ACC112 (cell line): ENCODE measurements around the gene MS4A18.
"Not testable (repeated sequence)": the region's sequence is repeated elsewhere in the genome, so short reads cannot be mapped to it uniquely, and the experiment has no call there.

ENCODE experiments used
- H2AFZ ChIP-seq: fragments of 200-600 bp; sonication (generic); one replicate; pipeline ENCODE4 v1.6.0; 2017; ENCODE audit warnings: antibody characterized with exemption, low read length; ENCODE audit not compliant: unreplicated experiment
- H3K27ac ChIP-seq: fragments of 200-600 bp; sonication (generic); 2 replicates; pipeline ENCODE4 v1.5.1; 2014; ENCODE audit warnings: low read depth, mild to moderate bottlenecking, antibody characterized with exemption, low read length, moderate library complexity
- H3K27me3 ChIP-seq: fragments of 200-600 bp; sonication (generic); 2 replicates; pipeline ENCODE4 v1.6.1; 2014; ENCODE audit warnings: mild to moderate bottlenecking, antibody characterized with exemption, low read length, moderate library complexity, mixed read lengths; ENCODE audit not compliant: insufficient read depth
- H3K36me3 ChIP-seq: fragments of 200-600 bp; sonication (generic); 2 replicates; pipeline ENCODE4 v1.6.1; 2016; ENCODE audit warnings: mild to moderate bottlenecking, antibody characterized with exemption, low read length, moderate library complexity, mixed read lengths; ENCODE audit not compliant: insufficient read depth
- H3K4me1 ChIP-seq: fragments of 200-600 bp; sonication (generic); one replicate; pipeline ENCODE4 v1.6.1; 2016; ENCODE audit warnings: low read length, mixed read lengths; ENCODE audit not compliant: insufficient read depth, unreplicated experiment, control insufficient read depth
- H3K4me3 ChIP-seq: fragments of 200-600 bp; sonication (generic); 2 replicates; pipeline ENCODE4 v1.5.1; 2014; ENCODE audit warnings: mild to moderate bottlenecking, low read depth, low read length
- H3K79me2 ChIP-seq: fragments of 200-600 bp; sonication (generic); one replicate; pipeline ENCODE4 v1.6.0; 2016; ENCODE audit warnings: low read length; ENCODE audit not compliant: control insufficient read depth, unreplicated experiment, insufficient read depth

MS4A18 gene

DNA sequence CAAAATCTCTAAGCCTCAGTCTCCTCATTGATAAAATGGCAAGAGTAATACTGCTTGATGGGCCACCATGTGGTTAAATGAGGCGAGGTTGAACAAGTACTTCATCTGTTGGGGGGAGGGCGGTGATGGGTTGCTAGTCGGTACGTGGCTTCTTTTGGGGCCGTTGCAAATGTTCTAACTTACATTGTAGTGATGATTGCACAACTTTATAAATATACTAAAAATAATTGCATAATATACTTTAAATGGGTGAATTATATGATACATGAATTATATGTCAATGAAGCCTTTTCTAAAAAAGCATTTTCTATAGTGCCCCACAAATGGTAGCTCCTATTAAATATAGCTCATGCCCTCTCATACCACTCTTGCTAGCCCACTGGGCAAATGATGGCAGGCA is 18.6 kb upstream of the MS4A18 start:
- Histone ChIP-seq H3K27ac (no peak overlapping the region), H3K79me2 (no peaks in the 10 kb centered on the region), H3K4me1 (no peaks in the 10 kb centered on the region), H3K4me3 (no peak overlapping the region), H3K36me3 (no peaks in the 10 kb centered on the region), H3K27me3 (peaks cover 41% of the 10 kb centered on the region), H2AFZ (no peak overlapping the region)

DNA sequence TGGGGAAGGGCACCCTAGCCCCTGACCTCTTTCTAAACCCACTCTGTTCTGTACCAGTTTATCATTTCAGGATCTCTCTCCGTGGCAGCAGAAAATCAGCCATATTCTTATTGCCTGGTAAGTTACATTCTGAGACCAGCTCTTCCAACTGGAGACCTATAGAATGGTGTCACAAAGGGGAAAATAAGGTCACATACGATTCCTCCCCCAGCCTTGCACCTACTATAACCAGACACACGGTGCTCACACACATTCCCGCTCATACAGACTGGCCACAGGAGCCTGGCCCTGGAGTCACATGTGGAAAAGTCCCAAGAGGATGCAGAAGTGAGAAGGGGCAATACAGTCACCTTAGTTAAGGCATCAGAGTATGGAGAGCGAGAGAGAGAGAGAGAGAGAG is 17.6 kb upstream of the MS4A18 start:
- Histone ChIP-seq H3K27ac (no peak overlapping the region), H3K36me3 (no peaks in the 10 kb centered on the region), H3K4me1 (no peaks in the 10 kb centered on the region), H3K4me3 (no peak overlapping the region), H2AFZ (no peak overlapping the region), H3K27me3 (peaks cover 47% of the 10 kb centered on the region), H3K79me2 (no peaks in the 10 kb centered on the region)

DNA sequence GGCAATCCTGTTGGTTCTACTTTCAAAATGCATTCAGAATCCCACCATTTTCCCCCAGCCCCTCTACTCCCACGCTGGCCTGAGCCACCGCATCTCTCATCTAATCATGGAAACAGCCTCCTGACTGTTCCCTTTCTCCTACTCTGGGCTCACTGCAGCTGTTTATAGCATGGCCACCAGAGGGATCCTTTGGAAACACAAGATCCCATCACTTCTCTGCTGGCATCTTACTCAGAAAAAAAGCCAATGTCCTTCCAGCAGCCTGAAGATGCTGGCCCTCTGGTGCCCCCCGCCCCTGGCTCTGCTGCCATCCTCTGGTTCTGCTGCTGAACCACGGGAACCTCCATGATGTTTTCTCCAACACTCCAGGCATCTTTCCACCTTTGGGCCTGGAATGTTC is 14.0 kb upstream of the MS4A18 start:
- Histone ChIP-seq H2AFZ (no peak overlapping the region), H3K27ac (no peak overlapping the region), H3K36me3 (no peaks in the 10 kb centered on the region), H3K79me2 (no peaks in the 10 kb centered on the region), H3K4me1 (no peaks in the 10 kb centered on the region), H3K27me3 (peaks cover 38% of the 10 kb centered on the region), H3K4me3 (no peak overlapping the region)

DNA sequence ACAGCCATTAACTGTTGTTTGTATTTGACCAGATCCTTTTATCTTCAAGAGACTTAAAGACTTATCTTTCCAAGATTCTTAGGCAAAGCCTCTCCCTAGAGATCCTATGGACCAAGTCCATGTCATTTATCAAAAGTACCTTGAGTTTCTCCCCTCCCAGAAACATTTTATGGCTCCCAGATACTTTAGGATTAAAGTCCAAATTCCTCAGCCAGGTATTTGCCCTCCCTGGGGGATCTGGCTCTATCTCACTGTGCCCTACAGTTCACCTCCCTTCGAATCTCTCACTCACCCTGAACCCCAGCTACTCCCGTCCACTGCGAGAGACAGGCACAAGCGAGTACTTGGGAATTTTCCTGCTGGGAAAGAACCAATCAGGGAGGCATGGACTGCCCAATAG is 13.2 kb upstream of the MS4A18 start:
- no peak overlapping the region for H2AFZ ChIP-seq
- H3K36me3 ChIP-seq: no peaks in the 10 kb centered on the region
- H3K79me2 ChIP-seq: no peaks in the 10 kb centered on the region
- H3K27me3 ChIP-seq: peaks cover 36% of the 10 kb centered on the region
- no peaks in the 10 kb centered on the region for H3K4me1 ChIP-seq
- no peak overlapping the region for H3K27ac ChIP-seq
- H3K4me3 ChIP-seq: no peak overlapping the region

DNA sequence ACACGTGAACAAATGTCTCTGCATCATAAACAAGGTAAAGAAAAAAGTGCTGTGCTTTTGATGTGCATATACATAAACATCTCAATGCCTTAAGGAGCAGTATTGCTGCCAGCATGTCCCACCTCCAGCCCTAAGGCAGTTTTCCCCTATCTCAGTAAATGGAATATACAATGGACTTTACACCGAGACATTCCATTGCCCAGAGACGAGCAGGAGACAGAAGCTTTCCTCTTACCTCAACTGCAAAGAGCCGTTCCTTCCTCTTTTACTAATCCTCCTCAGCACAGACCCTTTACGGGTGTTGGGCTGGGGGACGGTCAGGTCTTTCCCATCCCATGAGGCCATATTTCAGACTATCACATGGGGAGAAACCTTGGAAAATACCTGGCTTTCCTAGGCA is 11.1 kb upstream of the MS4A18 start:
- H3K4me1 ChIP-seq, H3K79me2 ChIP-seq, H3K27ac ChIP-seq: not testable (repeated sequence)

DNA sequence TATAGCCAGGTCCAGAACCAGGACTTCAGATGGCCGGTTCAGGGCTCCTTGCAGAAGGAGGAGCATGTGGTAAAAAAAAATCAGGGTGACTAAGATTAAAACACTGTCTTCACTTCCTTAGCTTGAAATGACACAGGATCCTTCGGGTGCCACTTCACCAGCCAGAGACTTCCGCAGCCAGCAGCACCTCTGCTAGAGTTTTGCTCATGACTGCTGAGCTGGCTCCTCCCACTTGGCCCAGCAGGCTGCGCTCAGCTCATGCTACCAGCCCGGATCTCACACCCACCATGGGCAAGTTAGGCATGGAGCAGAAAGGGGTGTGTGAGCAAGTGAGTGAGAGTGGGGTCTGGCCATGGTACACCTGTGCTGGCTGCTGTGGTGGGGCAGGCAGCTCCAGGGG is 6.6 kb upstream of the MS4A18 start:
- H3K4me1 ChIP-seq: no peaks in the 10 kb centered on the region
- H3K36me3 ChIP-seq: no peaks in the 10 kb centered on the region
- no peak overlapping the region for H2AFZ ChIP-seq
- H3K79me2 ChIP-seq: no peaks in the 10 kb centered on the region
- H3K27ac ChIP-seq: no peak overlapping the region
- peaks cover 39% of the 10 kb centered on the region for H3K27me3 ChIP-seq
- H3K4me3 ChIP-seq: no peak overlapping the region

More for the DNA sequence above, 11.1 kb upstream of the MS4A18 start:
- not testable (repeated sequence) for H2AFZ ChIP-seq, H3K36me3 ChIP-seq, H3K4me3 ChIP-seq
- H3K27me3 ChIP-seq: peaks cover 26% of the 10 kb centered on the region

DNA sequence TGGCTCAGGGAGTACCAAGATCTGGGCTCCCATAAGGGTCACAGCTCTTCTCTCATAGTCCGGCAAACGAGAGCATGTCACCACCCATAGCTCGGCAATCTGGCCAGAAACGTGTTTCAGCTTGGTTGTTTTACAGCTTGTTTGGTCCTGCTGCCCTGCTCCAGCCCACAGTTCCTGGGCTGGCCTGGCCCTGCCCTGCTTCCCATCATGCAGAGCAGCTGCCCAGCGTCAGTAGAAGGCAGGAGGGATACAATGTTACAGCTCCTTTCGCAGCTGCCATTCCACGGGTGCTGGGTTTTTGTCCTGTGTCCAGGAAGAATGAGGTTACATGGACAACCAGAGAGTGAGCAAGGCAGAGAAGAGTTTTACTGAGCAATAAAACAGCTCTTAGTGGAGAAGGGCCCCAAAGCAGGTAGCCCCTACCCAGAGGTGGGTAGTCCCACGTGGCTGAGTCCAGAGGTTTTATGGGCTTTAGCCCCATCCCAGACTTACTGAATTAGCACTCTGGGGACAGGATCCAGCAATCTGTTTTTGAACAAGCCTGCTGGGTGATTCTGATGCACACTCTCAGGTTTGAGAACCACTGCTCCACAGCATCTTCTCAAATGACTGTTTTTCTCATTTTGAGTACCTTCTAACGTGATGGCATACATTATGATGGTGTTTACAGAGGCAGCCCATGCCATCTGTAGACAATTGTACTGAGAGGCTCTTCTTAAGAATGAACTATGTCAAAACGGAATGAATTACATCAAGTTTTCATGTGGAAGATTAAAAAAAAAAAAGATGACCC is 5.8 kb upstream of the MS4A18 start:
- H3K79me2 ChIP-seq: no peaks in the 10 kb centered on the region
- H3K4me1 ChIP-seq: no peaks in the 10 kb centered on the region
- peaks cover 42% of the 10 kb centered on the region for H3K27me3 ChIP-seq
- H2AFZ ChIP-seq: no peak overlapping the region
- H3K4me3 ChIP-seq: no peak overlapping the region
- H3K36me3 ChIP-seq: no peaks in the 10 kb centered on the region
- H3K27ac ChIP-seq: no peak overlapping the region

DNA sequence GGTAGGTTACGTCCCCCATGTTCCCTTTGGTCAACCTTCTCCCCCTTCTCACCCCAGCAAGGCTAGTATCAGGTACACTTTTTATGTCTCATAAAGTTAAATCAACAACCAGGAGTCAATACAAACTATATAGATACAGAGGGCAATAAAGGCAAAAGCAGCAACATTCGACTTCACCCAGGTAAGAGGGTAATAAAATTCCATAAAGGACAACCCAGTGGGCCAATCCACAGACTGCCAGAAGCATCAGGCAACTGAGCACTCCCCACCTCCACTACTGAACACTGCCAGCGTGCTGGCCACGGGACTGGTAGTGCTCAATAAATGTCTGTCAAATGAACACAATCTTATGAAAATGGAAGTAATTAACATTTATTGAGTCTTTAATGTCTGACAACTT is 5.1 kb upstream of the MS4A18 start:
- no peak overlapping the region for H2AFZ ChIP-seq
- H3K27ac ChIP-seq: no peak overlapping the region
- H3K36me3 ChIP-seq: no peaks in the 10 kb centered on the region

DNA sequence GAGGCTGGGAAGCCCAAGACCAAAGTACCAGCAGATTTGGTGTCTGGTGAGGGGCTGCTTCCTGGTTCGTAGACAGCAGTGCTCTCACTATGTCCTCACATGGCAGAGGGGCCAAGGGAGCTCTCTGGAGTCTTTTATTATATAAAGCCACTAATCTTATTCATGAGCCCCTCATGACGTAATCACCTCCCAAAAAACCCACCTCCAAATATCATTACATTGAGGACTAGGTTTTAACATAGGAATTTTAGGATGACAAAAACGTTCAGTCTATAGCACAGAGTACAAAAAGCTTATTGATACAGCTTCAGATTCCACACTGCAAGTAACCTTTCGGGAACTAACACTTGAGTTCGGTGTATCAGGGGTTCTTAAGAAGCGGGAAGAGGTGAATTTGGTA is 4.1 kb upstream of the MS4A18 start:
- H3K4me1 ChIP-seq: no peaks in the 10 kb centered on the region
- H3K27ac ChIP-seq: no peak overlapping the region
- no peak overlapping the region for H3K4me3 ChIP-seq
- no peaks in the 10 kb centered on the region for H3K36me3 ChIP-seq
- H2AFZ ChIP-seq: no peak overlapping the region
- peaks cover 51% of the 10 kb centered on the region for H3K27me3 ChIP-seq
- no peaks in the 10 kb centered on the region for H3K79me2 ChIP-seq

More for the DNA sequence above, 5.1 kb upstream of the MS4A18 start:
- H3K4me3 ChIP-seq: no peak overlapping the region
- H3K27me3 ChIP-seq: peaks cover 47% of the 10 kb centered on the region
- no peaks in the 10 kb centered on the region for H3K79me2 ChIP-seq
- no peaks in the 10 kb centered on the region for H3K4me1 ChIP-seq

DNA sequence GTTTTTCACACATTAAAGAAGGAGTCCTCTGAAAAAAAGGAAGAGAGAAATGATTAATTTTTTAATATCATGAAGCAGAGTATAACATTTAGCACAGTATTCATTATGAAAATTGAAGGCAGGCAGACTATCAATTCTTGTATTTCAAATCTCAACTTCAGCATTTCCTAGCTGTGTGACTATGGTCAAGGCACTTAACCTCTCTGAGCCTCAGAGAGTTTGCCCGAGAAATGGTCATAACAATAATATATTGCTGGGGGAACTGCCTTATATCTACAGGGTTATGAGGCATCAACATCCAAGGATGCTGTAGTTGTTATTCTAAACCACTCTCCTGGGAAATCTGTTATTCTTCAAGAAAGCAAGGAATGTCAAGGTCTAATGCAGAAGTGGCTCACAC is 1.1 kb downstream of the MS4A18 start:
- Histone ChIP-seq H3K4me1 (no peaks in the 10 kb centered on the region), H3K79me2 (no peaks in the 10 kb centered on the region), H2AFZ (no peak overlapping the region), H3K27ac (no peak overlapping the region), H3K4me3 (no peak overlapping the region), H3K36me3 (no peaks in the 10 kb centered on the region), H3K27me3 (peaks cover 62% of the 10 kb centered on the region)

DNA sequence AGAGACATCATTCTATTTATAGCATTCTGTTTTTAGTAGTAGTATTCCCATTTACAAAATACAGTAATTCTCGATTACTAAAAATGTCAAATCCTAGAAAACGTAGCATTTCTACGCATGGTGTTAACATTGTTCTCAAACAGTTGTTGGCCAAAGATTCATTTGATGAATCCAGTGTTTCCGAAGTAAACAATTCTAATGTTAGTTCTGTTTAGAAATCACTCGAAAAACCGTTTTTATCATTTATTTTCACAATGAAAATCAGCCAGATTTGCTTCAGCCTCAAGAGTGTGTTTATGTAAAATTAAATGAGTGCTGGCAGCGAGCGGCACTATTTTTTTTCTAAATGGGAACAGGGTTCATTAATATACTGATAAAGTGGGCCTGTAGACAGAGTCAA is 7.1 kb downstream of the MS4A18 start:
- H2AFZ ChIP-seq: no peak overlapping the region
- no peaks in the 10 kb centered on the region for H3K4me1 ChIP-seq
- H3K36me3 ChIP-seq: no peaks in the 10 kb centered on the region
- H3K27ac ChIP-seq: no peak overlapping the region
- H3K27me3 ChIP-seq: peaks cover 53% of the 10 kb centered on the region
- H3K4me3 ChIP-seq: no peak overlapping the region
- no peaks in the 10 kb centered on the region for H3K79me2 ChIP-seq
